Vagina (tissue), 2 donors: ENCODE measurements around the gene KMT2C.

Experiments
- POLR2AphosphoS5 ChIP-seq, 2 donors: sonication (generic); formaldehyde crosslinking; IDR thresholded peaks; one replicate each; pipeline ENCODE4 v1.9.0; 2017; ENCODE audit warnings: antibody characterized with exemption in 2 of 2, mild to moderate bottlenecking in 2 of 2, low read depth in 1 of 2; ENCODE audit not compliant: insufficient read depth in 1 of 2
- TF ChIP-seq, protein P1 (sequence below), 3 experiments: fragments of 450-650 bp in 2 of 3; fragments of 200-600 bp in 1 of 3; sonication (generic) in 1 of 3; IDR thresholded peaks; one replicate each; pipeline ENCODE4 v1.5.1; 2017 to 2019; ENCODE audit warnings: antibody characterized with exemption in 3 of 3, mild to moderate bottlenecking in 2 of 3, moderate library complexity in 2 of 3

DNA sequence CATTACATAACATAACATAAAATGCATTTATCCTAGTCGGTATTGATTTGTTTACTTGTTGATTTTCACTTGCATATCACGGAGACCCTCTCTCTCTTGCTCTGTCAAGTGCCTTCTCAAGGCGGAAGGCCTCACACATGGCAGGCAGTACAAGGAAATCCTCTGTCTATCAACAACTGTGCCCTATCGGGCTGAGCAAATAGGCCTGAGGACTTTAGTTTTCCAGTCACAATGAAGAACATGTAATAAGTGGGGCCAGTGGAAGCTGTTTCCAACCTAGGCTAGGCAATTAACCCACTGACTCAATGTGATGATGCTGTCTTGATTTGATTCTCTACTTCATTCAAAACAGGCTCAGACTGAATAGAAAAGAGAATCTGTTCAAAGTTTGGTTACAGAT lies 44.9 kb upstream of the KMT2C start:
- TF ChIP-seq POLR2AphosphoS5 (IDR thresholded peaks at IDR 0.05; ENCODE audit: insufficient read depth in 1 of 2, low read depth in 1 of 2): no peak
- TF ChIP-seq, protein P1, sequence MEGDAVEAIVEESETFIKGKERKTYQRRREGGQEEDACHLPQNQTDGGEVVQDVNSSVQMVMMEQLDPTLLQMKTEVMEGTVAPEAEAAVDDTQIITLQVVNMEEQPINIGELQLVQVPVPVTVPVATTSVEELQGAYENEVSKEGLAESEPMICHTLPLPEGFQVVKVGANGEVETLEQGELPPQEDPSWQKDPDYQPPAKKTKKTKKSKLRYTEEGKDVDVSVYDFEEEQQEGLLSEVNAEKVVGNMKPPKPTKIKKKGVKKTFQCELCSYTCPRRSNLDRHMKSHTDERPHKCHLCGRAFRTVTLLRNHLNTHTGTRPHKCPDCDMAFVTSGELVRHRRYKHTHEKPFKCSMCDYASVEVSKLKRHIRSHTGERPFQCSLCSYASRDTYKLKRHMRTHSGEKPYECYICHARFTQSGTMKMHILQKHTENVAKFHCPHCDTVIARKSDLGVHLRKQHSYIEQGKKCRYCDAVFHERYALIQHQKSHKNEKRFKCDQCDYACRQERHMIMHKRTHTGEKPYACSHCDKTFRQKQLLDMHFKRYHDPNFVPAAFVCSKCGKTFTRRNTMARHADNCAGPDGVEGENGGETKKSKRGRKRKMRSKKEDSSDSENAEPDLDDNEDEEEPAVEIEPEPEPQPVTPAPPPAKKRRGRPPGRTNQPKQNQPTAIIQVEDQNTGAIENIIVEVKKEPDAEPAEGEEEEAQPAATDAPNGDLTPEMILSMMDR (IDR thresholded peaks at IDR 0.05): no peak
